CD4-positive, alpha-beta T cell (primary cell): ENCODE data around the gene DOCK8. TPM values are rescaled to one million over a fixed set of nuclear protein-coding genes. Genes with fewer than 3 reads are reported as not detected.

ENCODE experiments used
- ATAC-seq: fragments of 200-7000 bp; cut with Tn5 transposase; one replicate; pipeline ENCODE4 v1.10.0; 2022; ENCODE audit warnings: mild to moderate bottlenecking; ENCODE audit not compliant: poor library complexity
- CTCF ChIA-PET: fragments of 350-600 bp; sonication (Branson Sonifier 250); formaldehyde crosslinking; loops from one replicate; lab custom pipeline; 2021; ENCODE audit warnings: antibody characterized with exemption, inconsistent platforms; lab: Charles Lee
- POLR2A ChIA-PET: fragments of 350-600 bp; sonication (Branson Sonifier 250); formaldehyde crosslinking; loops from one replicate; lab custom pipeline; 2021; ENCODE audit warnings: antibody characterized with exemption, inconsistent platforms; lab: Charles Lee
- DNase-seq, 14 experiments: peaks; one replicate each; pipeline ENCODE4 v3.0.0-alpha.2; 2013 to 2020; ENCODE audit warnings: mixed read lengths in 2 of 14
- H3K27ac ChIP-seq, 2 donors: one replicate each; pipeline versions ENCODE4 v1.5.1 to v1.7.0; 2013; ENCODE audit warnings: low read length in 2 of 2, low read depth in 1 of 2, mild to moderate bottlenecking in 1 of 2
- H3K27me3 ChIP-seq, 2 experiments: 1 replicate in 1 of 2; 2 replicates in 1 of 2; pipeline versions ENCODE4 v1.6.1 to v1.7.0; 2013; ENCODE audit warnings: low read length in 2 of 2, control low read depth in 1 of 2, mild to moderate bottlenecking in 1 of 2, moderate library complexity in 1 of 2; ENCODE audit not compliant: insufficient read depth in 2 of 2, control insufficient read depth in 1 of 2
- H3K36me3 ChIP-seq: one replicate; pipeline ENCODE4 v1.6.1; 2013; ENCODE audit warnings: low read length, control low read depth; ENCODE audit not compliant: insufficient read depth
- H3K4me1 ChIP-seq: one replicate; pipeline ENCODE4 v1.6.1; 2013; ENCODE audit warnings: low read length, control low read depth; ENCODE audit not compliant: insufficient read depth
- H3K4me3 ChIP-seq: one replicate; pipeline ENCODE4 v1.5.1; 2013; ENCODE audit warnings: mild to moderate bottlenecking, low read length, moderate library complexity
- H3K9me3 ChIP-seq, 2 experiments: 1 replicate in 1 of 2; 2 replicates in 1 of 2; pipeline versions ENCODE4 v1.6.1 to v1.7.0; 2013; ENCODE audit warnings: low read length in 2 of 2, mild to moderate bottlenecking in 2 of 2, control low read depth in 1 of 2, moderate library complexity in 1 of 2; ENCODE audit not compliant: control insufficient read depth in 1 of 2, insufficient read depth in 1 of 2
- H3K27ac Mint-ChIP-seq: one replicate; pipeline ENCODE4 v1.8.0; 2020; ENCODE audit warnings: mixed read lengths
- H3K27me3 Mint-ChIP-seq: one replicate; pipeline ENCODE4 v1.8.0; 2021; ENCODE audit warnings: mixed read lengths
- H3K36me3 Mint-ChIP-seq: one replicate; pipeline ENCODE4 v1.8.0; 2021; ENCODE audit warnings: low read depth, mixed read lengths
- H3K4me1 Mint-ChIP-seq: one replicate; pipeline ENCODE4 v1.8.0; 2021; ENCODE audit warnings: low read depth, mixed read lengths
- H3K4me3 Mint-ChIP-seq: one replicate; pipeline ENCODE4 v1.8.0; 2020; ENCODE audit warnings: mild to moderate bottlenecking, mixed read lengths
- H3K9me3 Mint-ChIP-seq: one replicate; pipeline ENCODE4 v1.8.0; 2020; ENCODE audit warnings: mixed read lengths
- CTCF ChIP-seq: fragments of 200-600 bp; IDR thresholded peaks from one replicate; pipeline ENCODE4 v1.8.0; 2022; ENCODE audit warnings: antibody characterized with exemption, mild to moderate bottlenecking
- intact Hi-C, 2 experiments: fragments of 100-400 bp; cut with DNase I in 1 of 2; cut with micrococcal nuclease in 1 of 2; formaldehyde crosslinking; loops; one replicate each; pipeline versions ENCODE4 v1.15.1 to v1.9.0; 2023 to 2025; cut with DNase I, micrococcal nuclease
- total RNA-seq, 174 experiments: library from RNA in 2 of 174; stranded (reverse) in 2 of 174; gene quantifications; one replicate each; pipeline ENCODE4 v1.2.3 and lab custom pipeline; 2021 to 2026

DOCK8 gene
- total RNA-seq, 2 experiments from 2014 or later, result 123 to 126 TPM

GRCh38 chr9:488448-488847 is 273.8 kb downstream of the DOCK8 start:
- no peak overlapping the region for H3K27ac Mint-ChIP-seq
- TF ChIP-seq CTCF, result no peak
- CTCF ChIA-PET, result no interaction called here
- H3K27me3 Mint-ChIP-seq, result no peaks in the 10 kb centered on the region
- Histone ChIP-seq H3K27ac (no peak overlapping the region), H3K4me1 (no peaks in the 10 kb centered on the region), H3K4me3 (no peak overlapping the region), H3K9me3 (peaks cover 0 to 4% of the 10 kb centered on the region in 2 experiments), H3K36me3 (no peaks in the 10 kb centered on the region), H3K27me3 (no peaks in the 10 kb centered on the region)
- H3K4me1 Mint-ChIP-seq, result no peaks in the 10 kb centered on the region
- no peaks in the 10 kb centered on the region for H3K36me3 Mint-ChIP-seq
- H3K4me3 Mint-ChIP-seq, result no peak overlapping the region
- H3K9me3 Mint-ChIP-seq, result no peaks in the 10 kb centered on the region
- POLR2A ChIA-PET, result no interaction called here
- intact Hi-C loops, result no loop called here
- ATAC-seq (no peak), DNase-seq (no peak)

GRCh38 chr9:489198-490197 is 274.8 kb downstream of the DOCK8 start:
- Histone ChIP-seq H3K36me3 (no peaks in the 10 kb centered on the region), H3K27me3 (no peaks in the 10 kb centered on the region), H3K4me3 (no peak overlapping the region), H3K4me1 (no peaks in the 10 kb centered on the region), H3K27ac (no peak overlapping the region), H3K9me3 (peaks cover 0 to 3% of the 10 kb centered on the region in 2 experiments)
- no peaks in the 10 kb centered on the region for H3K27me3 Mint-ChIP-seq
- no peak for ATAC-seq
- ChIA-PET CTCF (no interaction called here), POLR2A (no interaction called here)
- no peaks in the 10 kb centered on the region for H3K36me3 Mint-ChIP-seq
- intact Hi-C loops, result no loop called here
- no peak for DNase-seq
- H3K9me3 Mint-ChIP-seq, result no peaks in the 10 kb centered on the region
- no peak overlapping the region for H3K27ac Mint-ChIP-seq
- no peak overlapping the region for H3K4me3 Mint-ChIP-seq
- no peaks in the 10 kb centered on the region for H3K4me1 Mint-ChIP-seq
- TF ChIP-seq CTCF, result no peak

- intact Hi-C loops, result no loop called here
- Histone ChIP-seq H3K27me3 (peaks cover 0 to 2% of the 10 kb centered on the region in 2 experiments), H3K4me3 (no peak overlapping the region), H3K27ac (no peak overlapping the region), H3K4me1 (no peaks in the 10 kb centered on the region), H3K36me3 (no peaks in the 10 kb centered on the region), H3K9me3 (no peaks in the 10 kb centered on the region)
- DNase-seq (no peak), ATAC-seq (no peak)
- no peak overlapping the region for H3K4me3 Mint-ChIP-seq
- no peak for TF ChIP-seq CTCF
- ChIA-PET POLR2A (no interaction called here), CTCF (no interaction called here)
- H3K4me1 Mint-ChIP-seq, result no peaks in the 10 kb centered on the region
- H3K9me3 Mint-ChIP-seq, result no peaks in the 10 kb centered on the region
- H3K27ac Mint-ChIP-seq, result no peak overlapping the region
- peaks cover 16% of the 10 kb centered on the region for H3K27me3 Mint-ChIP-seq
- H3K36me3 Mint-ChIP-seq, result no peaks in the 10 kb centered on the region
Measured at GRCh38 chr9:494764-495163, 280.1 kb downstream of the DOCK8 start.
